GM15510 (cell line): ENCODE measurements around the gene HS3ST2.

Experiments used
- POLR2A ChIP-seq: IDR thresholded peaks from 3 replicates; pipeline ENCODE4 v1.6.1; 2011; ENCODE audit warnings: borderline replicate concordance; ENCODE audit not compliant: insufficient read length; ENCODE audit errors: extremely low read depth

Gene HS3ST2

GRCh38 chr16:22813948-22814710 is at the start of gene HS3ST2:
Gene HS3ST2, plus strand, starts transcription at chr16:22814162. Its CDS starts 449 bp downstream, at chr16:22814611.
- TF ChIP-seq POLR2A, result no peak

- no peak for TF ChIP-seq POLR2A
Measured at GRCh38 chr16:22764662-22765327, 49.2 kb upstream of the HS3ST2 start.

- no peak for TF ChIP-seq POLR2A
Measured at GRCh38 chr16:22765479-22765878, 48.5 kb upstream of the HS3ST2 start.

- no peak for TF ChIP-seq POLR2A
Measured at GRCh38 chr16:22770866-22771265, 43.1 kb upstream of the HS3ST2 start.

- TF ChIP-seq POLR2A, result no peak
Measured at GRCh38 chr16:22771551-22771950, 42.4 kb upstream of the HS3ST2 start.

GRCh38 chr16:22775220-22775922 is 38.6 kb upstream of the HS3ST2 start:
- TF ChIP-seq POLR2A, result no peak

- TF ChIP-seq POLR2A, result no peak
Measured at GRCh38 chr16:22781480-22781879, 32.5 kb upstream of the HS3ST2 start.

- TF ChIP-seq POLR2A, result no peak
Measured at GRCh38 chr16:22782314-22782713, 31.6 kb upstream of the HS3ST2 start.

- TF ChIP-seq POLR2A, result no peak
Measured at GRCh38 chr16:22784690-22785214, 29.2 kb upstream of the HS3ST2 start.

- TF ChIP-seq POLR2A, result no peak
Measured at GRCh38 chr16:22785552-22785951, 28.4 kb upstream of the HS3ST2 start.

GRCh38 chr16:22786284-22786683 is 27.7 kb upstream of the HS3ST2 start:
- TF ChIP-seq POLR2A, result no peak

- no peak for TF ChIP-seq POLR2A
Measured at GRCh38 chr16:22786691-22787090, 27.3 kb upstream of the HS3ST2 start.

- TF ChIP-seq POLR2A, result no peak
Measured at GRCh38 chr16:22787466-22788192, 26.3 kb upstream of the HS3ST2 start.

GRCh38 chr16:22788193-22788530 is 25.8 kb upstream of the HS3ST2 start:
- TF ChIP-seq POLR2A, result no peak
